Activated T-cell treated with anti-CD3 and anti-CD28 coated beads, Interleukin-2, amount 50 U/mL, for 48 hours (primary cell): Measurements from ENCODE around the gene C11orf86.
A peak's percentile ranks its signal among the peaks of the same experiment; 100 is the strongest.
"Not testable (repeated sequence)": the region's sequence is repeated elsewhere in the genome, so short reads cannot be mapped to it uniquely, and the experiment has no call there.

Source experiments
- DNase-seq, 2 experiments: peaks; one replicate each; pipeline ENCODE4 v3.0.0-alpha.2; 2020

The C11orf86 gene

DNA sequence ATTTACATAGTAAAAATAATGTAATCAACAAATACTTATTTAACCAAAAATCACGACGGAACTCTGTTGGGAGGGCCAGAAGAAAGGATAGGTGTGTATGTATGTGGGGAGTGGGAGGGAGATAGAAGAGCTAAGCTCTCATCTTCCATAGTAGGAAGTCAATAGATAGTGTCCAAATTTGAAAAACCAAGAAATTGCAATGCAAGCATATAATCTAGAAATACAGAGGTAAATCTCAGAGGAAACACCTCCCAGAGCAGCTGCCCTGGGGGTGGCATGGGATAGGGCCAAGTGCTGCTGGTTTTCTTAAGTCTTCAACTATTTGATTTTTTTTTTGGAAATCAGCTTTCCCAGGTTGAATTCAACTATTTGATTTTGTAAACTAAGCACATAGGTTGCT is 16.9 kb downstream of the C11orf86 start:
- no peak for DNase-seq

DNA sequence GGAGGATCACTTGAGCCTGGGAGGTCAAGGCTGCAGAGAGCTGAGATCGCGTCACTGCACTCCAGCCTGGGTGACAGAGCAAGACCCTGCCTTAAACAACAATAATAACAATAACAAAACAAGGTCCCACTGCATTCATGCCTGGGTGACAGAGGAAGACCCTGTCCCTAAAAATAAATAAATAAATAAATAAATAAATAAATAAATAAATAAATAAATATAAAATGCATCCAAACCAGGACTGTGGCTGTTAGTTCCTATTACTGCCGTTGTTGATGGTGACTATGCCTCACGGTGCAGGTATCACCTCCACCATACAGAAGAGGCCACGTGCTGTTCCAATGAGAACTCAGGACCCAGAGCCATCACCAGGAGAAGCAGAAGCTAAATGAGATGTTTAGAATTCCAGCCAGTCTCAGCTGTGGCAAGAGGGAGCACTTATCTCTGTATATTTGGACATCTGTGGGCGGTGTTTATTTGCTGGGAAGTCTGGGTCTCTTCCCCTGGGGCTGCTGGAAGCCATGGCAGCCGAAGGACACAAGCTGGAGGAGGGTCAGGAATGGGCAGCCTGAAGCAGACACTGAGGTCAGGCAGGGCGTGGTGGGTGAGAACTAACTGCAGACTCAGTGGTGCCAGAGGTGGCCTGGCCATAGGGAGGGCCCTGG is 21.6 kb downstream of the C11orf86 start:
- no peak for DNase-seq

DNA sequence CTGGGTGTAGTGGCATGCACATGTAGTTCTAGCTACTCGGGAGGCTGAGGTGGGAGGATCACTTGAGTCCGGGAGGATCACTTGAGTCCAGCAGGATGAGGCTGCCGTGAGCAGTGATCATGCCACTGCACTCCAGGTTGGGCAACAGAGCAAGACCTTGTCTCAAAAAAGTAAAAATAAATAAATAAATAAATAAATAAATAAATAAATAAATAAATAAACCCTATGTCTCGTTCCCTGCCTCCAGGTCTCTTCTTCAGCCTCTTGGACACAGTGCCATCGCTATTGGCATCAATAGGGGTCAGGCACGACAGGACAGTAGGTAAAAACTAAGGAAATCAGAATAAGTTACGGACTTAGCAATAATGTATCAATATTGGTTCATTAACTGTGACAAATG is 24.5 kb downstream of the C11orf86 start:
- DNase-seq = no peak

DNA sequence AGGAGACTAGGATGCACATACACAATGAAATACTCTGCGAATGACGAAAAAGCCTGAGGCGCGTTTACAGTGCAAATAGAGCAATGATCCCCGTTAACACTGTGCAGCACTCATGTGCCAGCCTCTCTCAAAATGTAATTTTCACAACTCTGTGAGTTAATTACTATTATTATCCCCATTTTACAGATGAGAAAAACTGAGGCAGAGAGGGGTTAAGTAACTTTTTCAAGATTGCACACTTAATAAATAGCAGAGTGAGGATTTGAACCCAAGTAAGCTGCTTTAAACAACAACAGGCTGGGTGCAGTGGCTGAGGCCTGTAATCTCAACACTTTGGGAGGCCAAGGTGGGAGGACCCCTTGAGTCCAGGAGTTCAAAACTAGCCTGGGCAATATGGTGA is 26.2 kb downstream of the C11orf86 start:
- DNase-seq = no peak

DNA sequence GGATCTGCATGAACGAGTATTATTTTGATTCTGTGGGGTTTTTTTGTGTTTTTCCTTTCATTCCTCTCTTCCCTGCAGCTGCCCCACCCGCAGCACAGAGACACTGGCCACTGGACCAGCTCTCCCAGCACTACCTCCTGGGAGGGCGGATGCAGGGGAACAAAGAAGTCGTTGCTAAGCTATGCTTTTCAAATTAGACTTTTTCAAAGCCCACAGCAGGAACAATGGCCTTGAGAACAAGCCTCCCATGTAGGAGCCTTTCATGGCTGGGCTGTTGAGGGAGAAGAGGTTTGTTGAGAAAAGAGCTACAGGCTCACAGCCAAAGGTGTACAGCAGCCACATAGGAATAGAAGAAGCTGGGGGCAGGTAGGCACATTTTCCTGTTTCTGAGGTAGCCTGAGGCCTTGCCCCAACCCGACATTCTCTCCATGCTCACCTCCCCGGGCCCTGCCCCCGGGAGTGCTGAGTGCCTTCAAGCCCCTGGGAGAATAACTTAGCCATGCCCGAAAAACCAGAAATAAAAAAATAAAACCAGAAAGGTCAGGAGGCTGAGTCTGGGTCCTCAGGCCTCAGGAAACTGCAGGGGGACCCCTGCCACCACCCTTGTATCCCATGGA is 27.3 kb downstream of the C11orf86 start:
- DNase-seq = no peak

DNA sequence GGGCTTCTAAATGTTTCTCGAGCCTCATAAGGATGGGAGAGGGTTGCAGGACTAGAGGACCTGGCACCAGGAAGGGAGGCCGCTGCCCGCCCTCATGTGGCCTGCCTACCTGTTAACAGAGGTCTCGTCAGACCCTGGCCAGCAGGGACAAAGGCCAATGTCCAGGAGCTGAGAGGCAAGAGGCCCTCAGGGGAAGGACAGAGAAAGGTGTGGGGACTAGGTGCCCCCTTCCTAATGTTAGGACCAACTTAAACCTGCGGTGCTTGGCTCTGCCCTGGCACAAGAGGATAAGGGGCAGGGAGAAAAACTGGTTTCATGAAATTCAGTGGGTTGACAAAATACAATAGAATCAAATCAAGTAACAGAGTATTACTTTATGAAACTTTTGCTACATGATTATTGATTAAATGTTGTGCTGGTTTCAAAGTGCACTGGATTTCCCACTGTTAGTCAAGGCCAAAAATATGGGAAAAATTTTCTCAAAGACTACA is 27.9 kb downstream of the C11orf86 start:
- DNase-seq = no peak

DNA sequence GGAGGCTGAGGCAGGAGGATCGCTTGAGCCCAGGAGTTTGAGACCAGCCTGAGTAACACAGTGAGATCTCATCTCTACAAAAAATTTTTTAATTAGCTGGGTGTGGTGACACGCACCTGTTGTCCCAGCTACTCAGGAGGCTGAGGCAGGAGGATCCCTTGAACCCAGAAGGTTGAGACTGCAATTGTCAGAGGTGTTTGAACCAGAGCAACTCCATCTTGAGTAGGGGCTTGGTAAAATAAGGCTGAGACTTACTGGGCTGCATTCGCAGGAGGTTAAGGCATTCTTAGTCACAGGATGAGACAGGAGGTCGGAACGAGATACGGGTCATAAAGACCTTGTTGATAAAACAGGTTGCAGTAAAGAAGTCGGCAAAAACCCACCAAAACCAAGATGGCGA is 30.1 kb downstream of the C11orf86 start:
- DNase-seq = not testable (repeated sequence)

DNA sequence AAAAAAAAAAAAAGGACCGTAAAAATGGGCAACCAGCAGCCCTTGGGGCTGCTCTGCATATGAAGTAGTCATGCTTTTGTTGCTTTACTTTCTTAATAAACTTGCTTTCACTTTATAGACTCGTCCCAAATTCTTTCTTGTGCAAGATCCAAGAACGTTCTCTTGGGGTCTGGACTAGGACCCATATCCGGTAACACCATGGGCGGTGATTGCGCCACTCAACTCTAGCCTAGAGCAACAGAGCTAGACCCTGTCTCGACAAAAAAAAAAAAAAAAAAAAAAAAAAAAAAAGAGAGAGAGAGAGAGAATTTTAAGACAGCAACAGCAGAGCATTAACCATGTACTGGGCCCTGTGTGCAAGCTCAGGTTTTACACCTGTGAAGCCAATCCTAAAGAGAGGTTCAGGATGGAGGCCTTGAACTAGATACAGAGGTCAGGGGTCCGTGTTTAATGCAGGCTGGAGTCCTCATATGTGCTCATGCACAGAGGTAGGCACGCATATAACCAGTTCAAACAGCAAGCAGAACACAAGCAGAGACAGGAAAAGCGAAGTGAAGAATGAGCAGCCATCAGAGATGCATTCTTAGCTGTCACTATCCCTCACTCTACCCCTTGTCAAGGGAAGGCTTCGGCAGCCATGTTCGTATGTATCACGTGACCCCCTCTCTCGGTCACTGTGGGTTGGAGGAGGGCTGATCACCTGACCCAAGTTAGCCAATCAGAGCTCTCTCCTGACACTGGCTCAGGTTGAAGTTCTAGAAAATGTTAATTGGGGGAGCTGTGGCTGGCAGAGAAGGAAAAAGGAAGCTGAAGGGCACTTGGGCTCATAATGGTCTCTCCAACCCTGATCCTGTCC is 31.2 kb downstream of the C11orf86 start:
- DNase-seq = peak; percentile 39 to 57

DNA sequence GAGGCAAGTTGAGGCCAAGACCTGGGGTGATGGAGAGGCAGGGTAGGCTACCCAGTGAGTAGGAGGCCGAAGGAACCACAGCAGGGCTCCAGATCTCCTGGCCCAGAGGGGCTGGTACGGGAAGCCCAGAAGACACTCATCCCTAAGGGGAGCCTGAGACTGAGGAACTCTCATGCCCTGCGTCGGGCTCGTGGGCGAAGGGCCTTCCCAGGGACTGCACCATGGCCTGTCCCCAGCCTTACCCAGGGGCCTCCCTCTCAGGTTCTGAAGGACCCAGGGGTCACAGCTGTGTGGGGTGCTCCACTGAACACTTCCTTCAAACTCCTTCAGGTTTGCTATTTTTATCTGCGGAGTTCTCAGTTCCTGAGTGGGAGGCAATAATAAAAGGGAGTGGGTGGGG is 32.0 kb downstream of the C11orf86 start:
- no peak for DNase-seq

DNA sequence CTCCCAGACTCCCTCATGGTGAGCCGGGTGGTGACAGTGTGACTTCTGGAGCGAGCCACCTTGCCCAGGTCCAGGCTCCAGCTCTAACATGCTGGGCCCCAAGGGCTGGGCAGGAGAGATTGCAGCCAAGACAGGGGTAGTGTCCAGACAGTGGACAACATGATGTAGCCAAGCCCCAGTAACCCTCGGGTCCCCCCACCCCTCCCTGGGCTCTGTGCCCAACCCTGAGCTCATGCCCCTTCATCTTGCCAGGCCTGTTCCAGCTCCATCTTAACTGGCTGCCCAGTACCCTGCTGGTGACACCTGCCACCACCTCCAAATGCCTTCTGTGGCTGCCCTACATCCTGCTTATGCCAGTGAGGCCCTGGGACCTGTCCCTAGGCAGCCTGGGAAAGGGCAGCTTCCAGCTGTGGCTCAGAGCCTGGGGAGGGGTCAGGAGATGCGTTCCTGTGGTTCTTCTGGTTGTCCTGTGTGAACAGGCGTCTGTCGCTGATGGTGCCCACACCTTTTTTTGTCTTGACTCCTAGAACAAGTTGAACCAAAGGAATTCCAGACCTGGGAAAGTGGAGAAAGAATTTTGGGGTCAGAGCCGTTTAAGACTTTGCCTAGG is 35.3 kb downstream of the C11orf86 start:
- no peak for DNase-seq

DNA sequence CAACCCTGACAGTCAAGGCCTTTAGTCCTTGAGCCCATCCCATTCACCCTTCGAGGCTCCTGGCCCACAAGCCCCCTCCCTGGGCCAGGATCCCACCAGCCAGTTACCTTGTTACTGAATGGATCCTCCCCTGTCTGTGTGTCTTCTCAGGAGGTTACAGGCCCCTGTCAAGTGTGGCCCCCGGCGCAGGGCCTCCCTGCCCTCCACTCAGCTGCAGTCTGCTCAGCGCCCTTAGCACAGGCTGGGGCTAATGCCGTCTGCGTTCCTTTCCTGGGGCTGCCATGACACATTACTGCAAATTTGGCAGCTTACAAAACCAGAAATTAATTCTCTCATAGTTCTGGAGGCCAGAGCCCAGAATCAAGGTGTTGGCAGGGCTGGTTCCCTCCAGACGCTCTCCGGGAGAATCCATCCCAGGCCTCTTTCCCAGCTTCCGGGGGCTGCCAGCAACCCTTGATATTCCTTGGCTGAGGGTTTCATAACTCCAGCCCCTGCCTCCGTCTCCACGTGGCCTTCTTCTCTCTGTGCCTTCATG is 38.5 kb downstream of the C11orf86 start:
- DNase-seq = no peak

DNA sequence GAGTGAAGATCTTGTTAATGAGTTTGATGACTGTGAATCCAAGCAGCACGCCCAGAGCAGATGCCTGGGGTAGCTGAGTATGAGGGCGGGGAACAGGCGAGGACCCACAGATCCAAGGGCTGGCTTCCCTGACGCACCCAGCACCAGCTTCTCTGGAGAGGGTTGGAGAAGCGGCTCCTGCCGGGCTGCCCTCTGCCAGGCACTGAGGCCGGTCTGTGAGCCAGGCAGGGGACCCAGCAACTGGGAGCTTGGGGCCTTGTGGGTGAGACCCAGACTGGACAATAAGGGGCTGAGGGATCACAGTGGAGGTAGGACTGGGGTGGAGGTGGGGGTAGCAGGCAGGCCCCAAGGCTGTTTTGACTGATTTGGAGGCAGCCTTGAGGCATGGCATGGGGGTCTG is 39.2 kb downstream of the C11orf86 start:
- no peak for DNase-seq

DNA sequence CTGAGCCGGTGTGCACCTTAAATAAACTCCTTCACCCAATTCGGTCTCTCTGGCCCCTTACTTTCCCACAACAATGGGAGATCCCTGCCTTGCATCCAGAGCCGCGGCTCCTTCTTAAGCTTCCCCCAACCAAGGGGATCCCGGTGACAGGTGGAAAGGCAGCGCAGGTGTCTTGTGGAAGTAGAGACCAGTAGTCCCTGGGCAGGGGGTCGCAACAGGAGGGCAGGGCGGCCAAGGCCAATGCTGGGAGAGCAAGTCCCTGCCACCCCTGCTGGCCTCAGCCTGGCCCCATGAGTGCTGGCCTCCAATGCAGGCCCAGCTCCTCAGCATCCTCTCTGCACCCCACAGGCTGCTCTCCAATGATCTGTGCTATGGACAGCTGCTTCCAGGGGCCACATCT is 39.9 kb downstream of the C11orf86 start:
- DNase-seq = no peak

DNA sequence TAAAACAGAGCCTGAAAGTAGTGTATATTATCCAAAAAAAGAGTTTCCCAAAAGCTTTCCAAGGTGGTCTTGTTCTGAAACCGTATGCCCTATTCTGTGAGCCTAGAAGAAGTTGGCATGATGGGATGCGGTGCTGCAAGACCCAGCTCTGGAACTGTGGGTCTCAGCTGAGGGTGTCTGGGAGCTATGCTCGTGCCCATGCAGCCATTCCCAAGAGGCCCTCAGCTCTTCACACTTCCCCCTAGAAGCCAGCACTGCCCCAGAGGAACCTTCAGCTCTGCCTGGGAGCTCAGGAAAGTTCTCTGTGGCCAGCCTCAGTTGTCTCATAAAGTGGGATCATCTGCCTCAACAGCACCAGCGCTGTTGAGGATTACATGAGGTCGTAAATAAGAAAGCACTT is 41.4 kb downstream of the C11orf86 start:
- DNase-seq = no peak

DNA sequence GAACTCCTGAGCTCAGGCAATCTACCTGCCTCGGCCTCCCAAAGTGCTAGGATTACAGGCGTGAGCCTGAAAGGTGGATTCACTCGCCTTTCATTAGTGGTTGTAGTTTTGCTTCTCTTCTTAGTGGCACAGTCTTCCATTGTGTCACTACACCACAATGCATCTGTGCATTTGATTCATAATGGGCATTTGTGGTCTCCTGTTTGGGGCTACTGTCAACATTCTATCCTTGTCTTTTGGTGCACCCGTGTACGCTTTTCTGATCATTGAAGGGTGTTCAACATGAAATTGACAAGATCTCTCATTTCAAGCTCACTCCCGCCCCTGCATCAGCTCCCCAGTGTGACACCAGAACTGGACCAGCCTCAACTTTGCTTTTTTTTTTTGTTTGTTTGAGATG is 45.8 kb downstream of the C11orf86 start:
- DNase-seq = no peak

DNA sequence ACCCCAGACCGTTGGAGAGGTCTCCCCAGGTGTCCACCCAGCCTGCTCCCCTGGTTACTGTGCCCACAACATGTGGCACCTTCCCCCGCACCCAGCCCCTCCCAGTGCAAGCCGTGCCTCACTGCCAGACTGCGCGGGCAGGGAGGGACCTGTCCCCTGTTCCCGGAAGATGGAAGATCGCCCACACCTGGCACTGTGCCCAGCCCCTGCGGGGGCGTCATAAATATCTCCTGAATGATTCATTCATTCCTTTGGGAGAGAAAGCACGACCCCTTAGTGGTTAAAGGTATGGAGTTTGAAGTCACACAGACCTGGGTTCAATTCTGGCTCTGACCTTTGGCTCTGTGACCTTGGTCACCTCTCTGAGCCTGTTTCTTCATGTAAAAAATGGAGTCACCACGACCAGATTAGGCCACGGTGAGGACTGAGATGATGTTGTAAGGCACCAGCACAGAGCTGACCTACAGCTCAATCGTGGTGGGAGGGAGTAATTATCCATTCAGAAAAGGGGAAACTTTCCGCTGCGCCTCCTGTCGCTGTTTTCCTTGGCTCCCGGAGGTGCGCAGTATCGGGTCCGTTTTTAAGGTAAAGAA is 47.3 kb downstream of the C11orf86 start:
- no peak for DNase-seq

DNA sequence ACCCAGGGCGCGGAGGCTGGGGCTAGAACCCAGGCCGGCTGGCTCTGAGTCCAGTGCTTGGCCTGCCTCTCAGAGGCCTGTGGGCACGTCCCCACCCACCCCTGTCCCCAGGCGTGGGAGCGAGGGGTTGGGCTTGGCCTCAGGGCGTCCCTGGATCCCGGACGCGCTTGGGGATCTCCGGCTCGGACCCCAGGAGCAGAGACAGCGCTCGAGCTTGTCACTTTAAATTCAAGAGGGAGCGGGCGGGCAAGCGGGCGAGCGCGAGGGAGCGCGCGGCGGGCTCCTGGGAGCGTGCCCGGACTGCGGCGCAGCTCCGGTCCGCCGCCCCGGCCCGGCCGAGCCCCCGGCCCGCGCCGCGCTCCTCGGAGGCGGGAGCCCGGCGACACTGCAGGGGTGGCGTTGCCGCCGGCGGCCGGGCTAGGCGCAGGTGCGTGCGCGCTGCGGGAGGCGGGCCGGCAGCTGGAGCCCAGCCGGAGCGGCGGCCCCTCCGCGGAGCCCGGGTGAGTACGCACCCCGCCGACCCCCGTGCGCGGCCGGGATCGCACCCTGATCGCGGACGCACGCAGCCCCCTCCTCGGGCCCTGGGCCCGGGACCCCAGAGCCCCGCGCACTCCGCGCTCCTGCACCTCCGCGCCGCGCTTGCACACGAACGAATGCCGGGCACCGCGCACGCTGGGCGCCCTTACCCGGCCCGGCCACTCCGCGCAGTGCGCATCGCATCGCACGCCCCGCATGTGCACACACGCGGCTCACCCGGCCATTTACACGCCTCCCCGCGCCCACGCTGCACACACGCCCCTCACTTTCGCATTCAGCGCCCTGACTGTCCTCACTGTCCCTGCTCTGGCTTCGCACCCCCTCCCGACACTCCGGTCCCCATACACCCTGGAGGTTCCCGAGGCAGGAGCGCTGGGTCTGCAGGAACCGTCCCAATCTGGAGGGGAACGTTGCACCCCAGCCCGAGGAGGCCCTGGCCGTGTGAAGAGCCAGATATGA is 48.2 kb downstream of the C11orf86 start, which contains the start of gene SYT12:
Gene SYT12 (plus strand): TSS at position 174 of the 996 bp plus-strand sequence. CDS start 7,011 bp downstream, outside the sequence.
- peak; percentile 31 to 39 for DNase-seq

DNA sequence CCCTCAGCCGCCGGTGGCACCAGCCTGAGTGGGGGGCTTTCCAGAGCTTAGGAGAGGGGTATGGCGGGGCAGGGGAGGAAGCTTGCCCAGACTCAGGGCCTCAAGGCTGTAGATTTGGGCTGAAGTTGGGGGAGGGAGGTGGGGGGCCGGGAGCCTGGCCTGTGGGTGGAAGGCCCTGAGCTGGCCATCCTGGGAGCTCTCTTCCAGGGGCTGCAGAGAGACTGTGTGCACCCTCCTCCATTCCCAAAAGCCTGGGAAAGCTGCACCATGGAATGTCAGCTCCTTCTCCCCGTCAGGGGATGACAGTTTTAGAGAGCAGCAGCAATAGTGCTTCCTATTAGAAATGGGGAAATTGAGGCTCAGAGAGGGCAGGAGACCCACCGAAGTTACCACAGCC is 48.9 kb downstream of the C11orf86 start:
- no peak for DNase-seq

DNA sequence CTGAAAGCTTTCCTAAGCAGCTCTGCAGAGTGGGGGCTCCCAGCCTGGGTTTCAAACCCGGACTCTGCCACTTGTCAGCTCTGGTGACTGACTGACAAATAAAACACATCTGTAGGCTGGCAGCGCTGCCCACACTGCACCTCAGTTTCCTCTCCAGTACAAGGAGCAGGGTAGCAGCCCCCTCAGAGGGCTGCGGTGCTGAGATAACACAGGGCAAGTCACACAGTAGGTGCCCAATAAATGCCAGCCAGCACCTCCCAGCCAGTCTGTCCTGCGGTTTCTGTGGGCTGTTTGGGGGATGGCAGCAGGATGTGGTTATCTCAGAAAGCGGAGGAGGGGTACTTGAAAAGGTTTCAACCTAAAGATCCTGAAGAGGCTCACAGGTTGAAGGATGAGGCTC is 49.3 kb downstream of the C11orf86 start:
- DNase-seq = peak; percentile 68

DNA sequence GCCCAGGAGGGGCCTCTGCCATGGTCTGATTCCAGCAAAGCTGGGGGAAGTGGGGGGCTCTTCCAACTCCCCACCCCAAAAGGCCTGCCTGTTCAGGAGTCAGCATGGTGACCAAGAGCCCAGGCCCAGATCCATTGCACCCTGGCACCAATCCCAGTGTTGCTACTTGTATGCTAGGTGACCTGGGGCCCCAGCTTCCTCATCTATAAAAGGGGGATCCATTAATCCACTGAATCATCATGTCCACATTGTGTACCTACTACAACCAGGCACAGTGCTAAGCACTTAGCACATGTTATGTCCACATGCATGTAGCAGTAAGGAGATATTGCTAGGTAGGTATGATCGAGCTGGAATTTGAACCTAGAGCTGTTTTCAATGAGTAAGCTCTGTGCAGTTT is 49.9 kb downstream of the C11orf86 start:
- no peak for DNase-seq

DNA sequence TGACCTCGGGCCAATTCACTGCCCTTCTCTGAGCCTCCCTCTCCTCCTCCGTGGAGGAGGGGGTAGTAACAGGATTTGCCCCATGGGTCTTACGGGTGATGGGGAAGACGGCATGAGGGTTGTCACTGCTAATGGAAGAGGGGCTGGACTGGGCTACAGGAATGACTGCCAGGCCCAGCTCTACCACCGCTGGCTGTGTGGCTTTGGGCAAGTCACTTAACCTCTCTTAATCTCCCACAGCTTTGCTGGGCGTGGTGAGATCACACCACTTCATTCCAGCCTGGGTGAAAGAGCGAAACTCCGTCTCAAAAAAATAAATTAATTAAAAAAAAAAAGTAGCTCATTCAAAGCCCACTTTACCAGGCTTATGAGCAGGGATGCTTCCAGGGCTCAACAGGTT is 50.6 kb downstream of the C11orf86 start:
- no peak for DNase-seq
